GM21423 (cell line): ENCODE results near the gene CDH13.

Source experiments
- ATAC-seq: cut with Tn5 transposase; IDR thresholded peaks from one replicate; pipeline ENCODE4 v1.9.1; 2021; ENCODE audit warnings: mild to moderate bottlenecking, moderate library complexity; ENCODE audit not compliant: unreplicated experiment

Gene CDH13

DNA sequence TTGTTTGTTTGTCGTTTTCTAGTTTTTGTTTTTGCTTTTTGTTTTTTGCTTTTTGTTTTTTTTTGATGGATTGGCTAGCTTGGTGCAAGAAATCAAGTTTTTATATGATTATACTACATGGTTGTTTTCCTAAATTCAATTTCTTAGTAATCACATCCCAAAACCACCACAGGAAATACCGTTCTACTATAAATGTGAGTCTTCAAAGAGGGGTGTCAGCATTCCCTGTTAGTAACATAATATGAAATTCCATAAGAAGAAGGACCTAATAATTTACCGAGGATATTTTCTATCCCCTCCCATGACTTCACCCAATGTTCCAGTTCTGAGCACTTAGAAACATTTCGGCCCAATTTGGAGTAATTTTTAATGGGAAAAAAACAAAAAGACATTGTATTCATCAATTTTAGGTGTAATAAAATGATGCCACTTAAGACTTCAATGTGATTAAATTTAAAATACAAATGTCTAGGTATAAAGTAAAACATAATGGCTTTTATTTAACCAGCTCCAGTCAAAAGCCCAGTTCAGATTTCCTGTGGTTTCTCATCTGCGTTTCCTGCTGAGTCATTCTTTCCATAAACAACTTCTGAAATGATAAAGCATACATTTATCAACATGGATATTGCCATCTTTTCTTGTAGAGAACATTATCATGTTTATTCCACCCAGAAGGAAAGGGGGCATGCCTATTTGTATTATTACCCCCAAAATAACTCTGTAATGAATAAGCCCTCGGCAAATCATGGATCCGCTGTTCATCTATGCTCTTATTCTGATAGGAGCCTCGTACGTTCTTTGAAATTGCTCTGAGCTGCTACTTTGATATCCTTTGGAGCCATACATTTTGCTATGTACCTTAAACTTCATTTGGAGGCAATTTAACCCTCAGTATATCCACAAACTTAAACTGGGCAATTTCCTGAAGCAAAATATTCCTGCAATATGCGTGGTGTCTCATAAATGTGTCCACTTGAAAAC, 1209.1 kb downstream of the CDH13 start:
- ATAC-seq, result no peak

DNA sequence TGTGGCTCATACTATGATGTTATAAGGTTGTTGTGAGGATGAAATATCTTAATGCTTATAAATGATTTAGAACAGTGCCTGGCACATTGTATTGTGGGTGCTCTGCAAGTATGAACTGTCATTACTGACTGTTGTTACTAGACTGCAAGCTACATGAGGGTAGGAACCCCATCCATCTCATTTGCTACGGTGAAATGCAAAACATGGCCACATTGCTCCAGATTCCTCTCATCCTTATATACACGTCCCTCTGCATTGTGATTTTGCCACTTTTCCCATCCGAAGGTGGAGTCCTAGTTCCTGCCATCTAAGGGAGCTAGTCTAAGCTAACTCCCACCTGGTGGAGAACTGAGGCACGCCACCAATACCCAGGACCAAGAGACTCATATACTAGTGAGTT, 1210.8 kb downstream of the CDH13 start:
- no peak for ATAC-seq

DNA sequence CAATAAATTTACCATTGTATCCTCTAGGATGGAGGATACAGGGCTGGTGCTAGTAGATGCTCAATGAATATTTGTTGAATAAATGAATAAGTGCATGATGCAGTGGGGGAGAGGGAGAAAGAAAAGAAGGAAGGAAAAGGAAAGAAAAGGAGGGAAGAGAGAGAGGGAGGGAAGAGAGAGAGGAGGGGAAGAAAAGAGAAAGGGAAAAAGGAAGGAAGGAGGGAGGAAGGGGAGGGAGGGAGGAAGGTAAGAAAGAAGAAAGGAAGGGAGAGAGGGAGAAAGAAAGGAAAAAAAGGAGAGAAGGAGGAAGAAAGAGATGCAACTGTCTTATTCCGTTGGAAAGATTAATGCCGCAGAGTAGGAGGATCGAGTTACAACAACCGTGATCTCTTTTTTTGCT, 1211.4 kb downstream of the CDH13 start:
- ATAC-seq, result no peak

- no peak for ATAC-seq
These were observed 1212.8 kb downstream of the CDH13 start for GRCh38 chr16:83839561-83839960.

DNA sequence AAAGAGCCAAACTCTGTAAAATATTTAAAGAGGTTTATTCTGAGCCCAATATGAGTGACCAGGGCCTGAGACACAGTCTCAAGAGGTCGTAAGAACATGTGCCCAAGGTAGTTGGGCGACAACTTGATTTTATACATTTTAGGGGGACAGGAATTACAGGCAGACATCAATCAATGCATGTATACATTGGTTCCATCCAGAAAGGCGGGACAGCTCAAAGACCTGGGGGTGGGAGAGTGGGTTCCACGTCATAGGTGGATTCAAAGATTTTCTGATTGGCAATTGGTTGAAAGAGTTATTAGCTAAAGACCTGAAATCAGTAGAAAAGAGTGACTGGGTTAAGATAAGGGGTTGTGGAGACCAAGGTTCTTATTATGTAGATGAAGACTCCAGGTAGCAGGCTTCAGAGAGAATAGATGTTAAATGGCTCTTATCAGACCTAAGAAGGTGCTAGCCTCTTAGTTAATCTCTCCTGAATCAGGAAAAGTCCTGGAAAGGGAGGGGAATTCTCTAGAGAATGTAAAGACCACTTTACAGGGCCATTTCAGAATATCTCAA, 1213.4 kb downstream of the CDH13 start:
- no peak for ATAC-seq

GRCh38 chr16:83842291-83842690, 1215.5 kb downstream of the CDH13 start:
- no peak for ATAC-seq

DNA sequence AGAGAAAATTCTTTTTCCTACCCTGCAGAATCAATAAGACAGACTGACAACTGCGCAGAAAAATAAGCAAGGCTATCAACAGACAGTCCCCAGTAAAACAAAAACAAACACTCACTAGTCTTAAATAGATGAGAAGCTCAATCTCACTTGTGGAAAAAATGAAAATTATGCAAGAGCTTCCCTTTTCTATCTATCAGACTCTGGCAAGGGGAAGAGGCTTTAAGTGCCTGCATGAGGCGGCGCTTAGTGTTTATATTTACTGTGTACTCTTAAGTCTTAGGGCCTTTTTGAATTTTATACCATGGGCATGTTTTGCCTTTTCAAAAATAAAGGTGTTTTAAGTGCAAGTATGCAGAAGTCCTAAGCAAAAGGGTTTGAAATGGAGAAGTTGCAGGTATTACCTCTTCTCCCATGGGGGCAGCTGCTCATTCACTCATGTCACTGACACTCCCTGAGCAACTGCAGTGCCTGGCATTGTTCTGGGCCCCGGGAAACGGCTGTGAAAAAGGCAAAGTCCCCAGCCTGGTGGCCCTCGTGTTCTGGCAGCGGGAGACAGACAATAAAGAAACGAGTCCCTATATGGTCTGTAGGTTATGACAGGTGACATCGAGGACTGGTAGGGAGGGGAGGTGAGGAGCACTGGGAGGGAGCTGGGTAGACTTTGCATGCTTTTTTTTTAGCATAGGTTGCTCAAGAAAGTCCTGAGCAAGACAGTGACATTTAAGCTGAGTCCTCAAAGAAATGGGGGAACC, 1216.2 kb downstream of the CDH13 start:
- no peak for ATAC-seq

DNA sequence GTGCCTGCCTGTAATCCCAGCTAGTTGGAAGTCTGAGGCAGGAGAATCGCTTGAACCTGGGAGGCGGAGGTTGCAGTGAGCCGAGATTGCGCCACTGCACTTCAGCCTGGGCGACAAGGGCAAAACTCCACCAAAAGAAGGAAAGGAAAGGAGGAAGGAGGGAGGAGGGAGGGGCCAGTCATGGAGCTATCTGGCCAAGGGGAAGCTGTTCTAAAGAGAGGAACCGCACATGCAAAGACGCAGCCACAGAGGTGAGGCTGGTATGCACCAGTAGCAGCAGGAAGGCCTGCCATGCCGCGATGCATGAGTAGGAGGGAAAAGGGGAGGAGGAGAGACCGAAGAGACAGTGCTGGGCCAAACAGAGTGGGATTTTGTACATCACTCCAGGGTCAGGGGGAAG, 1216.9 kb downstream of the CDH13 start:
- no peak for ATAC-seq

DNA sequence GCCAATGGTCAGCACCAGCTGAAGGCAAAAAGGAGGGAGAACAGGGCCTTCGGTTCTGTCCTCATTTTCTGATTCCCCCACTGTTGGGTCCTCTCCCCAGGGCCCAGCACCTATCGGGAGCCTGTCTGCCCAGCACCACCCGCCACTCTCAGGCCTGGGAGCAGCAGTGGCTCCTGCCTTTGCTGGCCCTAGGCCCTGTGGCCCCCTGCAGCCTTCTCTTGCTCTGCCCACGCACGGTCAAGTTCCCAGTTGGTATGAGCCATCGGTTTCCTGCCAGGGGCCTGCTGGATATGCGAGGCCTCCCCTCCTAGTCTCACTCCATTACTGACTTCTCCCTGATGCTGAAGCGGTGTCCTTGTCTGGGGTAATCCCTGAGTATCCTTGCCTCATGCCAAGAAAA, 1218.5 kb downstream of the CDH13 start:
- ATAC-seq, result no peak

- ATAC-seq, result no peak
These were observed 1220.8 kb downstream of the CDH13 start for GRCh38 chr16:83847371-83848225.

DNA sequence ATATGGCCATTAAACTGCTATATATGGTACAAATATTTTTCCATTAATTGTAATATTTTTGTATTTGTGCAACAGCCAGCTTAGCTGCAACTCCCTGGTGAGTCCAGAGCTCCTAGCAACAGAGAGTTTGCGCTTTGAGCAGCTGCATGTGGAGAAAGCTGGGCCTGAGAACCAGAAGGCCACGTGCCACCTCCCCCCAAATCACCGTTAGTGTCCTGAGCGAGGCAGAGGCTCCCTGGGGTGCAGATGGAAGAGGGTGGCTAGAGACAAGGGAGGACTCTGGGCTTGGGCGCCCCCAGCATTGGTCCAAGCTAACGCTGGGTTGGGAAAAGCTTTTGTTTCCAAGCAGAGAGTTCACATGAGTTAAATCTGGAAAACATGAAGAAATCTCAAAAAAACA, 1222.7 kb downstream of the CDH13 start:
- no peak for ATAC-seq
